AG10803 (cell line): ENCODE results near the gene ETNK2.

Source experiments
- DNase-seq: peaks from one replicate; pipeline ENCODE4 v3.0.0; 2010; ENCODE audit warnings: low read depth
- H3K4me3 ChIP-seq: 2 replicates; pipeline ENCODE4 v1.5.1; 2011; ENCODE audit warnings: mild to moderate bottlenecking, low read length, control low read depth
- TF ChIP-seq, protein P1 (sequence below): conservative IDR thresholded peaks from 2 replicates; pipeline ENCODE4 v1.5.1; 2011; ENCODE audit warnings: mild to moderate bottlenecking, low read length, control low read depth, inconsistent platforms

The ETNK2 gene

DNA sequence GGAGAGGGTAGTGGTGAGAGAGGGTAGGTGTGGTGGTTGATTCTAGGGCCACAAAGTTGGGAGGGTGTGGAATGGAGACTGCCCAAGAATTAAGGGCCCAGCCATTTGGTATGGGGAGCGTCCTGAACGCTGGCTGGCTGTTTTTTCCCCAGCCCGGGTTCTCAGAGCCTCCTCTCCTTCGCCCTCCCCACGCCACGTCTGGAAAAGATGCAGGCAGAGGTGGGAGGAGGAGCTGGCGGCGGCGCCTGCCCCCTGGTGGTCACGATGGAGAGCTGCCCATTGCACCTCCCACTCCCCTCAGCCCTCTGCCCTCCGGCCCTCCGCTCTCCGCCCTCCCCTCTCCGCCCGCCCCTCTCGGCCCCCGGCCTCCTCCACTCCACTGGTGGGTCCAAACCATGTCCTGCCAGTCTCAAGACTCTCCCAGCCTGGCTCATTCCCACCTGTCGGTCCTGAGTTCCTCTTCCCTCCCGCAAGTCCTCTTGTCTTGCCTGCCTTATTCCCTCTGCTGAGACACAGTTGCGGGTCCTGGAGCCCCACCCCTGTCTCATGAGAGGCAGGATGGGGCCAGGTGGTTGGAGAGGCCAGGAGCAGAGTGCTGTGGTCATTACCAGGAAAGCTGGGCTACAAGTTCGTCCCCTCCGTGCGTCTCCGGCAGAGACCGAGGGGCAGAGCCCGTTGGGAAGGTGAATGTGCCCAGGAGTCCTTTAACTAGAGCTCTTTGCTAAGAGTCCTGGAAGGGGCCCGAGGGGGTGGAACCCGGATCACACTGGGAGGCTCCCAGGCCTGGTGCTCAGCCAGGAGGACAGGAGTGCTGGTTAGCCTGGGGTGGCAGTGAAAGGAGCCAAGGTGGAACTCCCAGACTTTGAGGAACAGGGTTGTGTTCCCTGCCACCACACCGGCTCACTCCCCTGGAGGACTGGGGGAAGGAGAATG is 22.6 kb downstream of the ETNK2 start:
- no peak overlapping the region for H3K4me3 ChIP-seq
- DNase-seq: peak; percentile 66
- TF ChIP-seq, protein P1, sequence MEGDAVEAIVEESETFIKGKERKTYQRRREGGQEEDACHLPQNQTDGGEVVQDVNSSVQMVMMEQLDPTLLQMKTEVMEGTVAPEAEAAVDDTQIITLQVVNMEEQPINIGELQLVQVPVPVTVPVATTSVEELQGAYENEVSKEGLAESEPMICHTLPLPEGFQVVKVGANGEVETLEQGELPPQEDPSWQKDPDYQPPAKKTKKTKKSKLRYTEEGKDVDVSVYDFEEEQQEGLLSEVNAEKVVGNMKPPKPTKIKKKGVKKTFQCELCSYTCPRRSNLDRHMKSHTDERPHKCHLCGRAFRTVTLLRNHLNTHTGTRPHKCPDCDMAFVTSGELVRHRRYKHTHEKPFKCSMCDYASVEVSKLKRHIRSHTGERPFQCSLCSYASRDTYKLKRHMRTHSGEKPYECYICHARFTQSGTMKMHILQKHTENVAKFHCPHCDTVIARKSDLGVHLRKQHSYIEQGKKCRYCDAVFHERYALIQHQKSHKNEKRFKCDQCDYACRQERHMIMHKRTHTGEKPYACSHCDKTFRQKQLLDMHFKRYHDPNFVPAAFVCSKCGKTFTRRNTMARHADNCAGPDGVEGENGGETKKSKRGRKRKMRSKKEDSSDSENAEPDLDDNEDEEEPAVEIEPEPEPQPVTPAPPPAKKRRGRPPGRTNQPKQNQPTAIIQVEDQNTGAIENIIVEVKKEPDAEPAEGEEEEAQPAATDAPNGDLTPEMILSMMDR: peak; percentile 82

GRCh38 chr1:204128464-204128963 is 23.3 kb downstream of the ETNK2 start:
- H3K4me3 ChIP-seq: no peak overlapping the region
- no peak for DNase-seq
- TF ChIP-seq, protein P1: no peak

- peak; percentile 86 for DNase-seq
- no peak overlapping the region for H3K4me3 ChIP-seq
- TF ChIP-seq, protein P1: peak; percentile 98
These were observed 24.1 kb downstream of the ETNK2 start for GRCh38 chr1:204127597-204128242.

DNA sequence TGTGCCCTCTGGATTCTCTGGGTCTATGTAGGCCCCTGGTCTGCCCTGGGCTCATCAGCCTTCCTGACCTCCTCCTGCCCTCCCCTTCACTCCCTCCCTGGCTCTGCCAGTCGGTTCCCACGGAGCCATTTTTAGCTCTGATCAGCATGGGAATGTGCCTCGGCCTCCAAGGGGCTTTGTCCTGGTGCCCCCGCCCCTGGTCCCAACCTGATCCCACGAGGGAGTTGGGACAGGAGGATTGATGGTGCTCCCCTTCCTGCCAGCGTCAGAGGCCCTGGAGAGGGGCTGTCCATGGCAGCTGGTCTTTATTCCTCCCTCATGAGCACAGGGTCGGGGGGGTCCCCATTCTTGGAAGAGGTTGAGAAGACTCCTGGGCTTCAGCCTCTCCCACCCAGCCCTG is 24.9 kb downstream of the ETNK2 start:
- no peak for DNase-seq
- TF ChIP-seq, protein P1: no peak
- H3K4me3 ChIP-seq: no peak overlapping the region

GRCh38 chr1:204126386-204126785 is 25.5 kb downstream of the ETNK2 start:
- TF ChIP-seq, protein P1: no peak
- H3K4me3 ChIP-seq: no peak overlapping the region
- no peak for DNase-seq

GRCh38 chr1:204125759-204126351 is 26.0 kb downstream of the ETNK2 start:
- TF ChIP-seq, protein P1: no peak
- no peak overlapping the region for H3K4me3 ChIP-seq
- DNase-seq: no peak
